CD4-positive, alpha-beta T cell (primary cell): ENCODE measurements around the gene REX1BD. TPM values are rescaled to one million over a fixed set of nuclear protein-coding genes. Genes with fewer than 3 reads are reported as not detected.
"Not testable (repeated sequence)": the region's sequence is repeated elsewhere in the genome, so short reads cannot be mapped to it uniquely, and the experiment has no call there.

ENCODE experiments used
- ATAC-seq: fragments of 200-7000 bp; cut with Tn5 transposase; one replicate; pipeline ENCODE4 v1.10.0; 2022; ENCODE audit warnings: mild to moderate bottlenecking; ENCODE audit not compliant: poor library complexity
- CTCF ChIA-PET: fragments of 350-600 bp; sonication (Branson Sonifier 250); formaldehyde crosslinking; loops from one replicate; lab custom pipeline; 2021; ENCODE audit warnings: antibody characterized with exemption, inconsistent platforms; lab: Charles Lee
- POLR2A ChIA-PET: fragments of 350-600 bp; sonication (Branson Sonifier 250); formaldehyde crosslinking; loops from one replicate; lab custom pipeline; 2021; ENCODE audit warnings: antibody characterized with exemption, inconsistent platforms; lab: Charles Lee
- DNase-seq, 14 experiments: peaks; one replicate each; pipeline ENCODE4 v3.0.0-alpha.2; 2013 to 2020; ENCODE audit warnings: mixed read lengths in 2 of 14
- H3K27ac ChIP-seq, 2 donors: one replicate each; pipeline versions ENCODE4 v1.5.1 to v1.7.0; 2013; ENCODE audit warnings: low read length in 2 of 2, low read depth in 1 of 2, mild to moderate bottlenecking in 1 of 2
- H3K27me3 ChIP-seq, 2 experiments: 1 replicate in 1 of 2; 2 replicates in 1 of 2; pipeline versions ENCODE4 v1.6.1 to v1.7.0; 2013; ENCODE audit warnings: low read length in 2 of 2, control low read depth in 1 of 2, mild to moderate bottlenecking in 1 of 2, moderate library complexity in 1 of 2; ENCODE audit not compliant: insufficient read depth in 2 of 2, control insufficient read depth in 1 of 2
- H3K36me3 ChIP-seq: one replicate; pipeline ENCODE4 v1.6.1; 2013; ENCODE audit warnings: low read length, control low read depth; ENCODE audit not compliant: insufficient read depth
- H3K4me1 ChIP-seq: one replicate; pipeline ENCODE4 v1.6.1; 2013; ENCODE audit warnings: low read length, control low read depth; ENCODE audit not compliant: insufficient read depth
- H3K4me3 ChIP-seq: one replicate; pipeline ENCODE4 v1.5.1; 2013; ENCODE audit warnings: mild to moderate bottlenecking, low read length, moderate library complexity
- H3K9me3 ChIP-seq, 2 experiments: 1 replicate in 1 of 2; 2 replicates in 1 of 2; pipeline versions ENCODE4 v1.6.1 to v1.7.0; 2013; ENCODE audit warnings: low read length in 2 of 2, mild to moderate bottlenecking in 2 of 2, control low read depth in 1 of 2, moderate library complexity in 1 of 2; ENCODE audit not compliant: control insufficient read depth in 1 of 2, insufficient read depth in 1 of 2
- H3K27ac Mint-ChIP-seq: one replicate; pipeline ENCODE4 v1.8.0; 2020; ENCODE audit warnings: mixed read lengths
- H3K27me3 Mint-ChIP-seq: one replicate; pipeline ENCODE4 v1.8.0; 2021; ENCODE audit warnings: mixed read lengths
- H3K36me3 Mint-ChIP-seq: one replicate; pipeline ENCODE4 v1.8.0; 2021; ENCODE audit warnings: low read depth, mixed read lengths
- H3K4me1 Mint-ChIP-seq: one replicate; pipeline ENCODE4 v1.8.0; 2021; ENCODE audit warnings: low read depth, mixed read lengths
- H3K4me3 Mint-ChIP-seq: one replicate; pipeline ENCODE4 v1.8.0; 2020; ENCODE audit warnings: mild to moderate bottlenecking, mixed read lengths
- H3K9me3 Mint-ChIP-seq: one replicate; pipeline ENCODE4 v1.8.0; 2020; ENCODE audit warnings: mixed read lengths
- intact Hi-C, 2 experiments: fragments of 100-400 bp; cut with DNase I in 1 of 2; cut with micrococcal nuclease in 1 of 2; formaldehyde crosslinking; loops; one replicate each; pipeline versions ENCODE4 v1.15.1 to v1.9.0; 2023 to 2025; cut with DNase I, micrococcal nuclease
- total RNA-seq, 174 experiments: library from RNA in 2 of 174; stranded (reverse) in 2 of 174; gene quantifications; one replicate each; pipeline ENCODE4 v1.2.3 and lab custom pipeline; 2021 to 2026
- TF ChIP-seq, protein P1 (sequence below): fragments of 200-600 bp; IDR thresholded peaks from one replicate; pipeline ENCODE4 v1.8.0; 2022; ENCODE audit warnings: antibody characterized with exemption, mild to moderate bottlenecking

The REX1BD gene
- total RNA-seq, 2 experiments from 2014 or later: 88.4 to 88.9 TPM

DNA sequence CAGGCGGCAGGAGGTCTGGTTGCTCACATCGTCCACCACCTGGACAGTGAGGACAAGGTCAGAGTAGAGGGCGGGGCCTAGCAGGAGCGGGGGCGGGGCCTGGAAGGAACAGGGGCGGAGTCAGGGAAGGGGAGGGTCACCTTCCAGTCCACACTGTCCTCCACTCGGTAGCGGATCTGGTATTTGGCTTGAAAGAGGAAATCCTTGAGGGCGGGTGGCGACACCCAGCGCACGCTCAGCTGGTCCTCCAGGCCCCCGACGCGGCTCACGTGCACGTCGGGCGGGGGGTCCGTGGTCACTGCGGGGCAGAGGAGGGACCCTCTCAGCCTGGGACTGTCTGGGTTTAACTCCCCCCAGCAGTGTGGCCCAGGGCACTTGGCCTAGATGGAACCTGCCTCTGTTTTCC lies 8.2 kb downstream of the REX1BD start:
- intact Hi-C loops: loop anchor here in 1 of 2 experiments (10.0 kb wide), 1 partner anchor 438 kb away; the partner anchor contains the start of genes ARMC6 and SUGP2

DNA sequence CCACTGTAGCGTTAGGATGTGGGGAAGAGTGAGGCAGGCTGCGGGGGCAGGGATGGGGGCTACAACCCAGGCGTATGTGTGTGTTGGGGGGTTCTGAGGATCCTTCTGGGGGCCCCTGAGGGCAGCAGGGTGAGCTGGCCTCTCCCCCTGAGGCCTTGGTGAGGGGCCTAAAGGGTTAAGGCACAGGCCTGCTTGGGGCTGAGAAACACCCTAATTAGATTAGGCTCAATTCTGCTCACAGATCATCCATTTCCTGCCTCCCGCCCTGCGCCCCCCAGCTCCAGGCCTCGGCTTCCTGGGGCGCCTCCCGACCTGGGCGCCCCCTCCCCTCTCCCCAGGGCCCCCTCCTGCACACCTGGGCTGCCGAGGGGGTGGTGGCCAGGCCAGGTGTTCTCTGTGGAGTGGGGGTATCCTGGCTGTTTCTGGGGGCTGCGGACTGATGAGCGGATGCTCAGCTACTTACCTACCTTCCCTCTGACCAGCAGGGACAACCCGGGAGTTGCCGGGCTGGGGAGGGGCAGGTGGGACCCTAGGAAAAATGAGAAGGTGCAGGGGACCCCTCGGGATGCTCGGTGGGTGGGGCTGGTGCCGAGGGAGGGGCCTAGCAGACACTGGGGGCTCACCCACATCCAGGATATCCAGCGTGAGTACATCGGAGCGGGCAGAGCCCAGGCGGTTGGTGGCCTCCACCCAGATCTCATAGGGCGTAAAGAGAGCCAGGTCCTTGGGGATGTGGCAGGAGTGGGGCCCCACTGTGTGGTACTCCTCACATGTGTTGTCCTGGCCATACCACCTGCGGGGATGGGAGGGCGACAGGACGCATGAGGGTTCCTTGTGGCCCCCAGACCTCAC lies 9.4 kb downstream of the REX1BD start:
- peaks cover 34% of the 10 kb centered on the region for H3K27me3 Mint-ChIP-seq
- DNase-seq (no peak), ATAC-seq (no peak)
- H3K4me1 Mint-ChIP-seq: peaks cover 11% of the 10 kb centered on the region
- H3K36me3 Mint-ChIP-seq: no peaks in the 10 kb centered on the region
- H3K4me3 Mint-ChIP-seq: no peak overlapping the region
- no peak overlapping the region for H3K27ac Mint-ChIP-seq
- intact Hi-C loops: loop anchor here in 1 of 2 experiments (10.0 kb wide), 1 partner anchor 437 kb away; the partner anchor contains the start of genes ARMC6 and SUGP2
- Histone ChIP-seq H3K27ac (no peak overlapping the region), H3K9me3 (peaks cover 0 to under 1% of the 10 kb centered on the region in 2 experiments), H3K27me3 (peaks cover 9 to 21% of the 10 kb centered on the region in 2 experiments), H3K4me1 (peaks cover 22% of the 10 kb centered on the region), H3K4me3 (no peak overlapping the region), H3K36me3 (no peaks in the 10 kb centered on the region)
- no peaks in the 10 kb centered on the region for H3K9me3 Mint-ChIP-seq
- TF ChIP-seq, protein P1, sequence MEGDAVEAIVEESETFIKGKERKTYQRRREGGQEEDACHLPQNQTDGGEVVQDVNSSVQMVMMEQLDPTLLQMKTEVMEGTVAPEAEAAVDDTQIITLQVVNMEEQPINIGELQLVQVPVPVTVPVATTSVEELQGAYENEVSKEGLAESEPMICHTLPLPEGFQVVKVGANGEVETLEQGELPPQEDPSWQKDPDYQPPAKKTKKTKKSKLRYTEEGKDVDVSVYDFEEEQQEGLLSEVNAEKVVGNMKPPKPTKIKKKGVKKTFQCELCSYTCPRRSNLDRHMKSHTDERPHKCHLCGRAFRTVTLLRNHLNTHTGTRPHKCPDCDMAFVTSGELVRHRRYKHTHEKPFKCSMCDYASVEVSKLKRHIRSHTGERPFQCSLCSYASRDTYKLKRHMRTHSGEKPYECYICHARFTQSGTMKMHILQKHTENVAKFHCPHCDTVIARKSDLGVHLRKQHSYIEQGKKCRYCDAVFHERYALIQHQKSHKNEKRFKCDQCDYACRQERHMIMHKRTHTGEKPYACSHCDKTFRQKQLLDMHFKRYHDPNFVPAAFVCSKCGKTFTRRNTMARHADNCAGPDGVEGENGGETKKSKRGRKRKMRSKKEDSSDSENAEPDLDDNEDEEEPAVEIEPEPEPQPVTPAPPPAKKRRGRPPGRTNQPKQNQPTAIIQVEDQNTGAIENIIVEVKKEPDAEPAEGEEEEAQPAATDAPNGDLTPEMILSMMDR: no peak
- POLR2A ChIA-PET: no interaction called here
- CTCF ChIA-PET: no interaction called here

More for the DNA sequence above, 8.2 kb downstream of the REX1BD start:
- Histone ChIP-seq H3K4me1 (peaks cover 22% of the 10 kb centered on the region), H3K9me3 (no peaks in the 10 kb centered on the region), H3K36me3 (no peaks in the 10 kb centered on the region), H3K4me3 (no peak overlapping the region), H3K27me3 (peaks cover 3 to 11% of the 10 kb centered on the region in 2 experiments), H3K27ac (no peak overlapping the region)
- peaks cover 9% of the 10 kb centered on the region for H3K4me1 Mint-ChIP-seq
- H3K4me3 Mint-ChIP-seq: no peak overlapping the region
- TF ChIP-seq, protein P1: no peak
- ATAC-seq (no peak), DNase-seq (peak in 3 of 14 experiments; percentile 27 to 50 (median 41))
- CTCF ChIA-PET: no interaction called here
- no peaks in the 10 kb centered on the region for H3K36me3 Mint-ChIP-seq
- H3K27me3 Mint-ChIP-seq: peaks cover 24% of the 10 kb centered on the region
- no peaks in the 10 kb centered on the region for H3K9me3 Mint-ChIP-seq
- POLR2A ChIA-PET: no interaction called here
- no peak overlapping the region for H3K27ac Mint-ChIP-seq

DNA sequence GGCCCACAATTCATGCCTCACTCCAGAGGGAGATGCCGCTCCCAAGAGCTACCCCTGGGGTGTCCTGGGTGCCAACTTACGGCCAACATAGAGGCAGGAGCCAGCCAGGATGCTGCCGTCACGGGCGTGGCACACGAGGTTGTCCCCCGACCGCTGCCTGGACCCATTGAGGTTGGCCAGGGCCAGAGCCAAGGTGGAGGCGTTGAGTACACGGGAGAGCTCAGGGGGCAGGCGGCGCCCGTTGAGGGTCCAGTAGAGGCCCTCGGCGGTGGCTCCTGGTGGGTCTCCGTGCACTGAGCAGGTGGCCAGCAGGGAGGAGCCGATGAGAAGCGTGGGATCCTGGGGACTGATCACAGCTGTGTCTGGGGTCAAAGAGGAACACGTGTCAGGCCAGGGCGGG lies 10.9 kb downstream of the REX1BD start:
- POLR2A ChIA-PET: no interaction called here
- no peaks in the 10 kb centered on the region for H3K9me3 Mint-ChIP-seq
- H3K27ac Mint-ChIP-seq: no peak overlapping the region
- H3K4me3 Mint-ChIP-seq: no peak overlapping the region
- no peak overlapping the region for H3K27ac ChIP-seq
- H3K36me3 Mint-ChIP-seq: no peaks in the 10 kb centered on the region
- ATAC-seq (no peak), DNase-seq (no peak)
- peaks cover 0 to 6% of the 10 kb centered on the region in 2 experiments for H3K9me3 ChIP-seq
- H3K4me1 Mint-ChIP-seq: peaks cover 15% of the 10 kb centered on the region
- intact Hi-C loops: loop anchor here in 1 of 2 experiments (10.0 kb wide), 1 partner anchor 435 kb away; the partner anchor contains the start of genes ARMC6 and SUGP2
- H3K27me3 Mint-ChIP-seq: peaks cover 43% of the 10 kb centered on the region
- TF ChIP-seq, protein P1: no peak
- CTCF ChIA-PET: no interaction called here
- H3K36me3 ChIP-seq: no peaks in the 10 kb centered on the region
- no peak overlapping the region for H3K4me3 ChIP-seq
- peaks cover 21 to 34% of the 10 kb centered on the region in 2 experiments for H3K27me3 ChIP-seq
- peaks cover 26% of the 10 kb centered on the region for H3K4me1 ChIP-seq

DNA sequence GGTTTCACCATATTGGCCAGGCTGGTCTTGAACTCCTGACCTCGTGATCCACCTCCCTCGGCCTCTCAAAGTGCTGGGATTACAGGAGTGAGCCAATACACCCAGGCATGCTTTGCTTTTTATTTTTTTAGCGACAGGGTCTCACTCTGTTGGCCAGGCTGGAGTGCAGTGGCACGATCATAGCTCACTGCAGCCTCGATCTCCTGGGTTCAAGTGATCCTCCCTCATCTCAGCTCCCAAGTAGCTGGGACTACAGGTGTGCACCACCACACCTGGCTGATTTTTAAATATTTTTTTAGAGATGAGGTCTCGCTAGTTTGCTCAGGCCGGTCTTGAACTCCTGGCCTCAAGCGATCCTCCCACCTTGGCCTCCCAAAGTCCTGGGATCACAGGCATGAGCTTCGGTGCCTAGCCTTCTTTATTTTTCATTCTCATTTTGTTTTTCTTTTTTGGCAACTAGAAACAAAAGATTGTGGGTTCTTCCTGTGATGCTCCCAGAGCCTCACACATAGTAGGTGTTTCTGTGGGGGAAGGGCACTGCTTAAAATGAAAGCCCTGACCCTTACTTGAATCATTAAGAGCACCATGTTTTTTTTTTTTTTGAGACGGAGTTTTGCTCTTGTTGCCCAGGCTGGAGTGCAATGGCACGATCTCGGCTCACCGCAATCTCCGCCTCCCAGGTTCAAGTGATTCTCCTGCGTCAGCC lies 12.2 kb downstream of the REX1BD start:
- H3K4me1 Mint-ChIP-seq, DNase-seq, H3K27ac ChIP-seq, H3K36me3 ChIP-seq, intact Hi-C loops, H3K27ac Mint-ChIP-seq, H3K9me3 Mint-ChIP-seq, H3K4me3 Mint-ChIP-seq, H3K4me3 ChIP-seq, POLR2A ChIA-PET, CTCF ChIA-PET, ATAC-seq, H3K36me3 Mint-ChIP-seq: not testable (repeated sequence)
- peaks cover 56% of the 10 kb centered on the region for H3K27me3 Mint-ChIP-seq
- H3K27me3 ChIP-seq: peaks cover 35 to 47% of the 10 kb centered on the region in 2 experiments
- peaks cover 0 to 16% of the 10 kb centered on the region in 2 experiments for H3K9me3 ChIP-seq
- H3K4me1 ChIP-seq: peaks cover 22% of the 10 kb centered on the region
